A549 (cell line): ENCODE measurements around the gene LMF1. TPM values are rescaled to one million over a fixed set of nuclear protein-coding genes. Genes with fewer than 3 reads are reported as not detected.

Experiments
- ATAC-seq, 2 experiments: fragments of 200-7000 bp in 1 of 2; fragments of >200 bp in 1 of 2; cut with Nextera tagmentation in 1 of 2; cut with Tn5 transposase in 1 of 2; 3 replicates each; pipeline versions ENCODE4 v1.8.0 to v1.9.1; 2018 to 2020; ENCODE audit warnings: mild to moderate bottlenecking in 1 of 2, moderate library complexity in 1 of 2
- CTCF ChIA-PET: fragments of 300-600 bp; sonication (Branson Sonifier 250); formaldehyde crosslinking; extraction: SDS; loops from one replicate; lab custom pipeline; 2021; ENCODE audit warnings: antibody characterized with exemption, inconsistent platforms; lab: Yijun Ruan, JAX
- POLR2A ChIA-PET: fragments of 350-600 bp; formaldehyde crosslinking; extraction: SDS; loops from one replicate; lab custom pipeline; 2021; ENCODE audit warnings: antibody characterized with exemption, inconsistent platforms; lab: Yijun Ruan, JAX
- DNase-seq, 2 experiments: peaks; one replicate each; pipeline versions ENCODE4 v3.0.0 to v3.0.0-alpha.2; 2011 to 2016; ENCODE audit warnings: low read depth in 1 of 2, low spot score in 1 of 2
- FAIRE-seq: peaks from 2 replicates; lab custom pipeline; 2011; peaks lifted over from hg19 to GRCh38; lab: Jason Lieb, UNC
- H3K27ac ChIP-seq, 2 experiments: fragments of >200 bp; sonication (Bioruptor Twin); formaldehyde crosslinking; 3 replicates each; pipeline ENCODE4 v1.5.1; 2016 to 2017
- H3K4me1 ChIP-seq: fragments of >200 bp; sonication (Bioruptor Twin); formaldehyde crosslinking; 3 replicates; pipeline ENCODE4 v1.6.1; 2016
- H3K4me2 ChIP-seq: fragments of >200 bp; sonication (Bioruptor Twin); formaldehyde crosslinking; 3 replicates; pipeline ENCODE4 v1.6.1; 2016
- H3K4me3 ChIP-seq: fragments of >200 bp; sonication (Bioruptor Twin); formaldehyde crosslinking; 3 replicates; pipeline ENCODE4 v1.5.1; 2016
- H3K9me3 ChIP-seq: fragments of >200 bp; sonication (Bioruptor Twin); formaldehyde crosslinking; 3 replicates; pipeline ENCODE4 v1.6.1; 2016
- BHLHE40 ChIP-seq: IDR thresholded peaks from 2 replicates; pipeline ENCODE4 v1.6.1; 2012; ENCODE audit warnings: low read depth, low read length, inconsistent platforms
- CHD2 ChIP-seq: fragments of 150-350 bp; IDR thresholded peaks from 2 replicates; pipeline ENCODE4 v1.6.1; 2014; ENCODE audit warnings: low read length; ENCODE audit not compliant: partially characterized antibody
- E2F6 ChIP-seq: IDR thresholded peaks from 2 replicates; pipeline ENCODE4 v1.6.1; 2012; ENCODE audit warnings: low read depth, borderline replicate concordance
- EHF ChIP-seq: fragments of 250-450 bp; sonication (Bioruptor Pico); IDR thresholded peaks from 2 replicates; pipeline ENCODE4 v1.5.0; 2020; ENCODE audit warnings: mild to moderate bottlenecking
- EHMT2 ChIP-seq: fragments of 200-600 bp; sonication (generic); IDR thresholded peaks from 2 replicates; pipeline ENCODE4 v1.6.1; 2016; ENCODE audit warnings: antibody characterized with exemption, low read depth, mild to moderate bottlenecking, moderate library complexity
- ELK1 ChIP-seq: fragments of 150-350 bp; IDR thresholded peaks from 2 replicates; pipeline ENCODE4 v1.6.1; 2014; ENCODE audit warnings: low read depth, mild to moderate bottlenecking, low read length
- ESRRA ChIP-seq: fragments of 150-350 bp; IDR thresholded peaks from 2 replicates; pipeline ENCODE4 v1.6.1; 2014; ENCODE audit warnings: mild to moderate bottlenecking, low read length, borderline replicate concordance
- FOSL2 ChIP-seq, 2 experiments: fragments of 450-650 bp in 1 of 2; fragments of >200 bp in 1 of 2; sonication (Bioruptor Twin) in 1 of 2; formaldehyde crosslinking; IDR thresholded peaks; 2 replicates each; pipeline versions ENCODE4 v1.5.0 to v1.6.1; 2016 to 2020; ENCODE audit warnings: mild to moderate bottlenecking in 1 of 2, moderate library complexity in 1 of 2
- HEYL ChIP-seq: fragments of 250-450 bp; sonication (Bioruptor Pico); IDR thresholded peaks from 2 replicates; pipeline ENCODE4 v1.8.0; 2021; ENCODE audit warnings: mild to moderate bottlenecking, moderate library complexity
- HOXA7 ChIP-seq: fragments of 250-450 bp; sonication (Bioruptor Pico); IDR thresholded peaks from 2 replicates; pipeline ENCODE4 v1.5.0; 2020; ENCODE audit warnings: mild to moderate bottlenecking, moderate library complexity
- JUN ChIP-seq, 2 experiments: fragments of >200 bp; sonication (Bioruptor Twin); formaldehyde crosslinking; IDR thresholded peaks; 2 replicates in 1 of 2; 3 replicates in 1 of 2; pipeline ENCODE4 v1.6.1; 2016 to 2017
- MAZ ChIP-seq: fragments of 150-350 bp; IDR thresholded peaks from 2 replicates; pipeline ENCODE4 v1.6.1; 2014; ENCODE audit warnings: antibody characterized with exemption, low read depth, low read length, borderline replicate concordance
- MYC ChIP-seq: IDR thresholded peaks from 2 replicates; pipeline ENCODE4 v1.6.1; 2012; ENCODE audit warnings: mild to moderate bottlenecking, inconsistent platforms, low read length, improper control_type of control experiment, borderline replicate concordance
- NFE2L2 ChIP-seq: fragments of 150-350 bp; conservative IDR thresholded peaks from 2 replicates; pipeline ENCODE4 v1.6.1; 2014; ENCODE audit warnings: low read length
- NPAS2 ChIP-seq: fragments of 250-450 bp; sonication (Bioruptor Pico); IDR thresholded peaks from 2 replicates; pipeline ENCODE4 v1.8.0; 2022; ENCODE audit warnings: mild to moderate bottlenecking, moderate library complexity, borderline replicate concordance
- NR3C1 ChIP-seq: fragments of >200 bp; sonication (Bioruptor Twin); formaldehyde crosslinking; IDR thresholded peaks from 3 replicates; pipeline ENCODE4 v1.6.1; 2017
- PHF8 ChIP-seq: fragments of 200-600 bp; sonication (generic); IDR thresholded peaks from 2 replicates; pipeline ENCODE4 v1.6.1; 2016; ENCODE audit warnings: low read depth, mild to moderate bottlenecking, antibody characterized with exemption, moderate library complexity, borderline replicate concordance
- POLR2AphosphoS2 ChIP-seq: conservative IDR thresholded peaks from 2 replicates; pipeline ENCODE4 v1.6.1; 2012; ENCODE audit warnings: low read length, improper control_type of control experiment, inconsistent platforms
- RCOR1 ChIP-seq: fragments of 150-350 bp; IDR thresholded peaks from 2 replicates; pipeline ENCODE4 v1.6.1; 2014; ENCODE audit warnings: antibody characterized with exemption, low read length, low read depth
- RFX5 ChIP-seq: fragments of 450-650 bp; IDR thresholded peaks from 2 replicates; pipeline ENCODE4 v1.7.1; 2014; ENCODE audit warnings: antibody characterized with exemption, mild to moderate bottlenecking, moderate library complexity
- RNF2 ChIP-seq: fragments of 200-600 bp; sonication (generic); IDR thresholded peaks from 2 replicates; pipeline ENCODE4 v1.6.1; 2016; ENCODE audit warnings: low read depth, mild to moderate bottlenecking, antibody characterized with exemption, moderate library complexity, borderline replicate concordance
- TFCP2L1 ChIP-seq: fragments of 250-450 bp; sonication (Bioruptor Pico); IDR thresholded peaks from 2 replicates; pipeline ENCODE4 v1.5.0; 2021; ENCODE audit warnings: mild to moderate bottlenecking
- TP53 ChIP-seq: fragments of 250-450 bp; sonication (Bioruptor Pico); IDR thresholded peaks from 2 replicates; pipeline ENCODE4 v1.5.0; 2021; ENCODE audit warnings: mild to moderate bottlenecking, moderate library complexity
- USF2 ChIP-seq: fragments of 450-650 bp; IDR thresholded peaks from 2 replicates; pipeline ENCODE4 v1.6.1; 2014; ENCODE audit warnings: antibody characterized with exemption
- ZFP36 ChIP-seq: fragments of 450-650 bp; IDR thresholded peaks from 2 replicates; pipeline ENCODE4 v1.6.1; 2014; ENCODE audit warnings: borderline replicate concordance; ENCODE audit not compliant: partially characterized antibody
- ZNF302 ChIP-seq: fragments of 250-450 bp; sonication (Bioruptor Pico); IDR thresholded peaks from 2 replicates; pipeline ENCODE4 v1.9.0; 2021; ENCODE audit warnings: inconsistent platforms, mild to moderate bottlenecking, moderate library complexity
- ZSCAN20 ChIP-seq: fragments of 250-450 bp; sonication (Bioruptor Pico); IDR thresholded peaks from 2 replicates; pipeline ENCODE4 v1.8.0; 2022; ENCODE audit warnings: mild to moderate bottlenecking, moderate library complexity
- WGBS: methylation state at CpG from one replicate; pipeline ENCODE4 v1.1.6; 2017; ENCODE audit errors: missing lambda C conversion rate; 5-methylcytosine and 5-hydroxymethylcytosine counted together
- polyA plus RNA-seq, 4 experiments: library from polyadenylated mRNA; depleted of rRNA in 3 of 4; stranded (reverse); fragments of >200 nt; fragmentation: RNase III in 1 of 4; extraction: RNeasy Plus Mini Kit Qiagen cat#74134 plus additional on column Dnase treatment in 1 of 4; gene quantifications; 2 replicates in 3 of 4; 3 replicates in 1 of 4; pipeline ENCODE4 v1.2.3, GENCODE V29; 2011 to 2017

Gene LMF1
- polyA plus RNA-seq, 2 of the 4 experiments (the other 2 are of a cell fraction): 8.8 to 10.9 TPM

- ChIA-PET POLR2A (no interaction called here), CTCF (interaction anchor here (1.5 to 1.8 kb wide), 2 partner anchors 158 to 206 kb away, joined by 5 to 7 read pairs; no protein-coding TSS in a partner anchor)
- no peak overlapping the region for H3K4me2 ChIP-seq
- H3K4me3 ChIP-seq: no peak overlapping the region
- TF ChIP-seq POLR2AphosphoS2: no peak
- TF ChIP-seq EHF (CRISPR knock-in tag): no peak
- TF ChIP-seq TFCP2L1 (CRISPR knock-in tag): no peak
- no peak for TF ChIP-seq USF2
- no peak for TF ChIP-seq ZFP36
- no peak for TF ChIP-seq NFE2L2
- no peak for TF ChIP-seq ZNF302
- no peak for TF ChIP-seq HEYL
- TF ChIP-seq FOSL2 (IDR thresholded peaks at IDR 0.05): no peak
- TF ChIP-seq FOSL2 (CRISPR knock-in tag; IDR thresholded peaks at IDR 0.05): no peak
- TF ChIP-seq NPAS2: no peak
- no peak for TF ChIP-seq PHF8
- no peak for TF ChIP-seq ESRRA
- no peak for TF ChIP-seq EHMT2
- TF ChIP-seq RFX5: no peak
- no peak for TF ChIP-seq RNF2
- no peak for TF ChIP-seq ZSCAN20
- no peaks in the 10 kb centered on the region for H3K9me3 ChIP-seq
- WGBS: 81% methylated on average over 20 of the region's 24 CpGs
- no peak for ATAC-seq
- no peak for FAIRE-seq
- H3K4me1 ChIP-seq: no peaks in the 10 kb centered on the region
- DNase-seq: no peak
- no peak overlapping the region for H3K27ac ChIP-seq
These were observed 71.1 kb downstream of the LMF1 start for GRCh38 chr16:899683-900060.

- DNase-seq: no peak
- no peak overlapping the region for H3K27ac ChIP-seq
- TF ChIP-seq NPAS2 (no peak), MYC (no peak), USF2 (no peak), E2F6 (no peak), BHLHE40 (no peak), NFE2L2 (no peak), ELK1 (no peak), MAZ (no peak), TP53 (CRISPR knock-in tag) (no peak), HOXA7 (CRISPR knock-in tag) (no peak), FOSL2 (IDR thresholded peaks at IDR 0.05) (no peak), FOSL2 (CRISPR knock-in tag; IDR thresholded peaks at IDR 0.05) (no peak), NR3C1 (no peak), RCOR1 (no peak), JUN (IDR thresholded peaks at IDR 0.05) (no peak), EHMT2 (no peak), CHD2 (no peak)
- ChIA-PET CTCF (interaction anchor here (1.5 to 1.8 kb wide), 2 partner anchors 158 to 207 kb away, joined by 5 to 7 read pairs; no protein-coding TSS in a partner anchor), POLR2A (no interaction called here)
- WGBS: 84% methylated on average over 39 of the region's 39 CpGs
- FAIRE-seq: no peak
- no peak overlapping the region for H3K4me2 ChIP-seq
- no peaks in the 10 kb centered on the region for H3K4me1 ChIP-seq
- no peak for ATAC-seq
- H3K9me3 ChIP-seq: no peaks in the 10 kb centered on the region
- H3K4me3 ChIP-seq: no peak overlapping the region
These were observed 71.8 kb downstream of the LMF1 start for GRCh38 chr16:898761-899682.
